ENCODE data around the gene ABCA4. TPM values are rescaled to one million over a fixed set of nuclear protein-coding genes. Genes with fewer than 3 reads are reported as not detected.
A peak's percentile ranks its signal among the peaks of the same experiment; 100 is the strongest.

Gene ABCA4
- total RNA-seq, 4 donors from 2014 or later = 2.1 to 7.5 (median 5.0) TPM

DNA sequence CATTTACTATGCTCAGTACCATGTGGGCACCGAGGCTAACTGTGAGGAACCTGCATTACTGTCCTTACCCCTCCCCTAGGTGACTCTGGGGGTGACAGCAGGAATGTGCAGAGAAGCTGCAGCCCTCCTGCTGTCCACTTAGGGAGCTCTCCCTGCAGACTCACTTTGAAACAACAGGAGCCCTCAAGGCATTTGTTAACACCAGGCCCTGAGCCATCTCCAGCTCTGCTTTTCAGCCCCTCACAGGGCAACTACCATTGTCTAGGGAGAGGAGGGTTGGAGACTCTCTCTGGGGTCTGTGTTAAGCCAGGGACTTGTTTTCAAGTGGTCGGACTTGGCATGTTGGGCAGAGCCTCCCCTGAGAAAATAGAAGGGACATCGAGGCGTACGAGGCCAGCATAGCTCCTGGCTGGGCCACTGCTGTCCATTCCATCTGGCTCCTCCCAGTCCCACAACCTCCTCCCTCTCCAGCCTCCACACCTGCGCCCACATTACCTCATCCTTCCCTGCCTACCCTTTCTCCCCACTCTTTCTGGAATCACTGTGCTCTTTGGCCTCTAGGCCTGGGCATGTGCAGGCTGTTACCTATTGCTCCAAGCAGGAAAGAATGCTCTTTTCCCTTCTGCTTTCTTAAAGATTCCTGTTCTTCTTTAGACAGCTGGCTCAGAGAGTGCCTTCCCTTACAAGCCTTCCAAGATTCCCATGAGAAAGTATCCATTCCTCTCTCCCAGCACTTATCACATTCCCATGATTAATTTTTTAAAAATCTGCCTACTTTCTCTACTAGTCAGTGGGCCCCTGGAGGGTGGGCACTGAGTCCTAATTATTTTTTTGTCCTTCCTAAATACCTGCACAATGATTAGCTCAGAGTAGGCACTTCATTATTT lies 109.0 kb downstream of the ABCA4 start:
- peaks cover 0 to 10% (median 0%) of the 10 kb centered on the region in 4 donors for H3K4me1 ChIP-seq
- H3K9me3 ChIP-seq = no peaks in the 10 kb centered on the region
- H3K27me3 ChIP-seq = no peaks in the 10 kb centered on the region
- no peaks in the 10 kb centered on the region for H3K36me3 ChIP-seq
- TF ChIP-seq, protein P1, sequence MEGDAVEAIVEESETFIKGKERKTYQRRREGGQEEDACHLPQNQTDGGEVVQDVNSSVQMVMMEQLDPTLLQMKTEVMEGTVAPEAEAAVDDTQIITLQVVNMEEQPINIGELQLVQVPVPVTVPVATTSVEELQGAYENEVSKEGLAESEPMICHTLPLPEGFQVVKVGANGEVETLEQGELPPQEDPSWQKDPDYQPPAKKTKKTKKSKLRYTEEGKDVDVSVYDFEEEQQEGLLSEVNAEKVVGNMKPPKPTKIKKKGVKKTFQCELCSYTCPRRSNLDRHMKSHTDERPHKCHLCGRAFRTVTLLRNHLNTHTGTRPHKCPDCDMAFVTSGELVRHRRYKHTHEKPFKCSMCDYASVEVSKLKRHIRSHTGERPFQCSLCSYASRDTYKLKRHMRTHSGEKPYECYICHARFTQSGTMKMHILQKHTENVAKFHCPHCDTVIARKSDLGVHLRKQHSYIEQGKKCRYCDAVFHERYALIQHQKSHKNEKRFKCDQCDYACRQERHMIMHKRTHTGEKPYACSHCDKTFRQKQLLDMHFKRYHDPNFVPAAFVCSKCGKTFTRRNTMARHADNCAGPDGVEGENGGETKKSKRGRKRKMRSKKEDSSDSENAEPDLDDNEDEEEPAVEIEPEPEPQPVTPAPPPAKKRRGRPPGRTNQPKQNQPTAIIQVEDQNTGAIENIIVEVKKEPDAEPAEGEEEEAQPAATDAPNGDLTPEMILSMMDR (IDR thresholded peaks at IDR 0.05) = no peak
- no peak for TF ChIP-seq POLR2A (IDR thresholded peaks at IDR 0.05)
- peak in 2 of 3 donors; percentile 68 to 74 for DNase-seq
- H3K27ac ChIP-seq = peak overlapping the region in 3 of 4 donors; percentile 28 to 67 (median 46)
- no peak overlapping the region for H3K4me3 ChIP-seq

DNA sequence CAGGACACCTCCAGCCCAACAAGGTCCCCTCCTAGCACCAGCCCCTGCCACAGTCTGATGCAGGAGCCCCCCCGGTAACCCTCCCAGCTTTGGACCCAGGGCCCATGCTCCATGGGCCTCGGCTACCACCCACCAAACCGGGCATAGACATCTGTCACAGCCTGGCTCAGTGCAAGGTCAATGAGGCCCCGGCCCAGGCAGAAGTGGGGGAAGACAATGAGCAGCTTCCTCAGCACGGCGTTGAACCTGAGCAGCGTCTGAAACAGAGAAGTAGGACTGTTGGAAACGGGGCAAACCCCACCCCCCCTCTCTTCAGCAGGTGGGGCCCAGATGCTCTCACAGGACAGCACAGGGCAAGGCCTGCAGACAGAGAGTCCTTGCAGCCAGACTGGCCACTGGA lies 109.8 kb downstream of the ABCA4 start:
- DNase-seq = no peak
- no peak overlapping the region for H3K27ac ChIP-seq
- no peaks in the 10 kb centered on the region for H3K36me3 ChIP-seq
- TF ChIP-seq, protein P1 (IDR thresholded peaks at IDR 0.05) = no peak
- no peak for TF ChIP-seq POLR2A (IDR thresholded peaks at IDR 0.05)
- H3K4me1 ChIP-seq = peaks cover 0 to 10% (median 0%) of the 10 kb centered on the region in 4 donors
- no peak overlapping the region for H3K4me3 ChIP-seq
- no peaks in the 10 kb centered on the region for H3K27me3 ChIP-seq
- no peaks in the 10 kb centered on the region for H3K9me3 ChIP-seq

DNA sequence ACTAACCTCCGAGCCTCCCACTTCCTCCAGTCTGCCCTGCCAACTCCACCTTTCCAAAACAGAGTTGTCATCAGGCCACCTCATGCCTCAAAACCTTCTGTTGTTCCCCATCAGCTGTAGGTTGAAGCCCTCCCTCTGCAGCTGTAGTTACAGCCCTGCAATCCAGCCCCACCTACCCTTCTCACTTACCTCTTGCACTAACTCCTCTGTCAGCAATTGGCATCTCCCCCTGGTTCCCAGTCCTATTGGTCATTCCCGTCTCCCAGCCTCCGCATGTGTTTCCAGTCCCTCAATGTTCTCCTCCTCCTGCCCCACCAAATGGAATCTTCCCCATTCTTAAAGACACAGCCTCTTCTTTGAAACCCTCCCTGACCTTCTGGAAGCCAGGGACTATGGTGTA lies 111.6 kb downstream of the ABCA4 start:
- H3K9me3 ChIP-seq = no peaks in the 10 kb centered on the region
- DNase-seq = no peak
- no peak for TF ChIP-seq POLR2A (IDR thresholded peaks at IDR 0.05)
- TF ChIP-seq, protein P1 (IDR thresholded peaks at IDR 0.05) = no peak
- H3K27me3 ChIP-seq = no peaks in the 10 kb centered on the region
- peaks cover 0 to 10% (median 0%) of the 10 kb centered on the region in 4 donors for H3K4me1 ChIP-seq
- H3K27ac ChIP-seq = no peak overlapping the region
- H3K36me3 ChIP-seq = no peaks in the 10 kb centered on the region
- H3K4me3 ChIP-seq = no peak overlapping the region

DNA sequence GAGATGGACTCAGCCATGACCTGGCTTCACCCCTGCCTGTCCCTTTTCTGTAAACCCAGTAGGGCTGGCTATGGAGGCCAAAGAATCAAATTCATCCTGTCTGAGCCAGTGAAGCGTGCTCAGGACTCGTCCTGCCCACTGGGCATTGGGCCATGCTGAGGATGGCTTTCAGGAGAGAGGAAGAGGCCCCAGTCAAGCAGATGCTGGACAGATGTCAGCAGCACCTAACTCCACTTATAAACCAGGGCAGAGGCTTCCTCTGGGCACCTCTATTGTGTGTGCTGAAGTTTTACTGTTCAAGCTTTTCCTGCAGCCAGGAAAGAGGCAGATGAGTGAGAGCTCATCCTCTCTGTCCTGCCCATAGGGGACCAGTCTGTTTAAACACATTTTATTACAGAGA lies 114.3 kb downstream of the ABCA4 start:
- Histone ChIP-seq H3K27ac (no peak overlapping the region), H3K9me3 (no peaks in the 10 kb centered on the region), H3K4me3 (no peak overlapping the region), H3K27me3 (no peaks in the 10 kb centered on the region), H3K4me1 (no peaks in the 10 kb centered on the region), H3K36me3 (no peaks in the 10 kb centered on the region)
- TF ChIP-seq, protein P1 (IDR thresholded peaks at IDR 0.05) = no peak
- no peak for TF ChIP-seq POLR2A (IDR thresholded peaks at IDR 0.05)
- no peak for DNase-seq

DNA sequence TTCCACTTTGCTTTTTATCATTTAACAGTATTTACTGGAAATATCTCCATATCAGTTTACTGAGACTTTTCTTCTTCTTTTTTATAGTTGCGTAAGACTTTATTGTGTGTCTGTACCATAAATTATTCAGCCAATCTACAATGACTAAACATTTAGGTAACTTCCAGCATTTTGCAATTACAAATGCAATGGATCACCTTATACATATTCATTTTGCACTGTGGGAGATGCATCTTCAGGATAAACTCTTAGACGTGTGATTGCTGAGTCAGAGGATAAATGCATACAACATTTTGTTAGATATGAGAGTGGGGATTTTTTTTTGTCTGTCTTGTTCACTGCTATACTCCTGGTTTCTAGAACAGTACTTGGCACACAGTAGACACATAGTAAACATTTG lies 116.0 kb downstream of the ABCA4 start:
- no peaks in the 10 kb centered on the region for H3K9me3 ChIP-seq
- no peaks in the 10 kb centered on the region for H3K4me1 ChIP-seq
- no peaks in the 10 kb centered on the region for H3K27me3 ChIP-seq
- TF ChIP-seq, protein P1 (IDR thresholded peaks at IDR 0.05) = no peak
- H3K4me3 ChIP-seq = no peak overlapping the region
- no peak for DNase-seq
- no peaks in the 10 kb centered on the region for H3K36me3 ChIP-seq
- H3K27ac ChIP-seq = no peak overlapping the region

All from Peyer's patch (tissue), 4 donors.